Inferior parietal cortex (tissue), 1 donor: ENCODE data around the gene SNAP91.
"Not testable (repeated sequence)": the region's sequence is repeated elsewhere in the genome, so short reads cannot be mapped to it uniquely, and the experiment has no call there.

Experiments used
- DNase-seq: peaks from one replicate; pipeline ENCODE4 v3.0.0-alpha.2; 2016; ENCODE audit errors: extremely low spot score

SNAP91 gene, protein sequence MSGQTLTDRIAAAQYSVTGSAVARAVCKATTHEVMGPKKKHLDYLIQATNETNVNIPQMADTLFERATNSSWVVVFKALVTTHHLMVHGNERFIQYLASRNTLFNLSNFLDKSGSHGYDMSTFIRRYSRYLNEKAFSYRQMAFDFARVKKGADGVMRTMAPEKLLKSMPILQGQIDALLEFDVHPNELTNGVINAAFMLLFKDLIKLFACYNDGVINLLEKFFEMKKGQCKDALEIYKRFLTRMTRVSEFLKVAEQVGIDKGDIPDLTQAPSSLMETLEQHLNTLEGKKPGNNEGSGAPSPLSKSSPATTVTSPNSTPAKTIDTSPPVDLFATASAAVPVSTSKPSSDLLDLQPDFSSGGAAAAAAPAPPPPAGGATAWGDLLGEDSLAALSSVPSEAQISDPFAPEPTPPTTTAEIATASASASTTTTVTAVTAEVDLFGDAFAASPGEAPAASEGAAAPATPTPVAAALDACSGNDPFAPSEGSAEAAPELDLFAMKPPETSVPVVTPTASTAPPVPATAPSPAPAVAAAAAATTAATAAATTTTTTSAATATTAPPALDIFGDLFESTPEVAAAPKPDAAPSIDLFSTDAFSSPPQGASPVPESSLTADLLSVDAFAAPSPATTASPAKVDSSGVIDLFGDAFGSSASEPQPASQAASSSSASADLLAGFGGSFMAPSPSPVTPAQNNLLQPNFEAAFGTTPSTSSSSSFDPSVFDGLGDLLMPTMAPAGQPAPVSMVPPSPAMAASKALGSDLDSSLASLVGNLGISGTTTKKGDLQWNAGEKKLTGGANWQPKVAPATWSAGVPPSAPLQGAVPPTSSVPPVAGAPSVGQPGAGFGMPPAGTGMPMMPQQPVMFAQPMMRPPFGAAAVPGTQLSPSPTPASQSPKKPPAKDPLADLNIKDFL

DNA sequence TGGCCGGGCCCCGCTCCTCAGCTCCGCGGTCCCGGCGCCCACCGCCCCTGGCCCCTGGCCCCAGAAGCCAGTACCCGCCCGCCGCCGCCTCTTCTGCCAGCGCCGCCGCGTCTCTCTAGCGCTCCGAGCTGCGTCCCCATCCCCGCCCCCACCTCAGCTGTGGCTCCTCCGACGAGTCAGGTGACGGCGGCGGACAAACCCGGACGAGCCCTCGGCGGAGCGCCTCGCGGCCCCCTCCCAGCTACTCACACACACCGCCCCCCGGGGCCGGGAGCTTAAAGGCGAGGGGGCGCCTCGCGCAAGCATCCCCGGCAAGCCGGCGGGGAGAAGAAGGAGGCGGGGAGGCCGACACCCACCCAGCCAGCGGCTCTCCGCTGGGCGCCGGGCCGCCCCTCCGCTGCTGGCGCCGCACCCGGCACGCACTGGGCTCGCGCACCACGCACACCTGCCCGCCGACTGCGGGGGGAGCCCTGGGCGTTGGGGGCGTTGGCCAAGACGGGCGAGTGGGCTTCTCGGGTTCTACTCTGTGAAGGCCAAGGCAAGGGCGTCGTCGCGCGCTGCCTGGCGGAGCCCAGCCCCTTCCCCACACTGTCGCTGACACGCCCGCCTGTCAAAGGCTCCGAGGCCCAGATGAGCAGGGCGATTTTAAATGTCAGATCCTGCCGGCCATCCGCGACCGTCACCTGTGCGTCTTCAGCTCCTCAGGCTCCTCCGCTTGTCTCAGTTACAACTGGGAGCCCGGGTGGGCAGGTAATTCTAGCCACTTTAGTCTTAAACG is at the start of gene SNAP91:
Gene SNAP91, minus strand, starts transcription at position 132 of the 778 bp plus-strand sequence. CDS start 1,174 bp downstream, outside the sequence.
- peak; percentile 39 for DNase-seq

DNA sequence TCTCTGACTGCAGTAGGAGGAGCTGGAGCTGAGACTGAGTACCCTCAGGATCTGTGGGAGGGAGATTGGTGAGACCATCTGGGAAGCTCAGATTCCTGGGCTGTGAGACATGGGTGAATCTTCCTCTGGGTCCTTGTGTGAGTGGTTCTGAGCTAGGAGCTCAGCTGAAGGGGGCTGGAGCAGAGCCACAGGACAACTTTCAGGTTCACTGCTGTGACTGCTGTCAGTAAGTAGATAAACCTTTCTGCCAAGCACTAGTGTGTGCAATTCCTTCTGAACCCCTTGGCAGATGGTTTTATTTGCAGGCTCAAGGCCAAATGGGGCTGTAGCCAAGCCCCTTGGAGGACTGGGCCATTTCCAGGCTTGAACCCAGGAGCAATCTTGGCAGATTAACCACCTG is 49.6 kb upstream of the SNAP91 start:
- no peak for DNase-seq

DNA sequence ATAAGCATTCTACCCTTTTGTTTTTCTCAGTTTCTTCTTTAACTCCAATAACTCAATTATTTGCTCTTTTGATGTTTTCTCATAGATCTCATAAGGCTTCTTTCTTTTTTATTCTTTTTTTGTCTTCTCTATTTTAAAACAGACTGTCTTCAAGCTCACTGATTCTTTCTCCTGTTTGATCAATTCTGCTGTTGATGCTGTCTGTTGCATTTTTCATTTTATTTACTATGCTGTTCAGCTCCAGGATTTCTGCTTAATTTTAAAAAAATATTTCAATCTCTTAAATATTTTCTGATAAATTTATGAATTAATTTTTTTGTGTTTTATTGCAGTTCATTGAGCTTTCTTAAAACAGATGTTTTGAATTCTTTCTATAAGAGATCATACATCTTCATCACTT is 48.1 kb upstream of the SNAP91 start:
- DNase-seq = no peak

DNA sequence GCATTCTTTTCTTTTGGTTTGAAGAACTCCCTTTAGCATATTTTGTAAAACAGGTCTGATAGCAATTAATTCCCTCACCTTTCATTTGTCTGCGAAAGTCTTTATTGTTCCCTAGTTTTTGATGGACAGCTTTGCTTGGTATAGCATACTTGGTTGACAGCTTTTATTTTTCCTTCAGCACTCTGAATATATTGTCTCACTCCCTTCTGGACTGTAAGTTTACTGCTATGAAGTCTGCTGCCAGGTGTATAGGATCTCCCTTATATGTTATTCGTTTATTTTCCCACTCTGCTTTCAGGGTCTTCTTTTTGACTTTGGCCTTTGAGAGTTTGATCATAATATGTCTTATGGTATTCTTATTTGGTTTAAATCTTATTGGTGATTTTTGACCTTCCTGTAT is 47.7 kb upstream of the SNAP91 start:
- no peak for DNase-seq

DNA sequence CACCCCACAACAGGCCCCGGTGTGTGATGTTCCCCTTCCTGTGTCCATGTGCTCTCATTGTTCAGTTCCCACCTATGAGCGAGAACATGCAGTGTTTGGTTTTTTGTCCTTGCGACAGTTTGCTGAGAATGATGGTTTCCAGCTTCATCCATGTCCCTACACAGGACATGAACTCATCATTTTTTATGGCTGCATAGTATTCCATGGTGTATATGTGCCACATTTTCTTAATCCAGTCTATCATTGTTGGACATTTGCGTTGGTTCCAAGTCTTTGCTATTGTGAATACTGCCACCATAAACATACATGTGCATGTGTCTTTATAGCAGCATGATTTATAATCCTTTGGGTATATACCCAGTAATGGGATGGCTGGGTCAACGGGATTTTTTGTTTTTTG is 43.5 kb upstream of the SNAP91 start:
- DNase-seq = not testable (repeated sequence)

DNA sequence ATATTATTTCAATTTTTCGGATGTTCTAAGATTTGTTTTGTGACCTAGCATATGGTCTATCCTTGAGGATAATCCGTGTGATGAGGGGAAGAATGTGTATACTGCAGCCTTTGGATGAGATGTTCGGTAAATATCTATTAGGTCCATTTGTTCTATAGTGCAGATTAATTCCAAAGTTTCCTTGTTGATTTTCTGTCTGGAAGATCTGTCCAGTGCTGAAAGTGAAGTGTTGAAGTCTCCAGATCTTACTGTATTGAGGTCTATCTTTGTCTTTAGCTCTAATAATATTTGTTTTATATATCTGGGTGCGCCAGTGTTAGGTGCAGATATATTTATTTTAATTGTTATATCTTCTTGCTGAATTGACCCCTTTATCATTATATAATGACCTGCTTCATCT is 32.2 kb upstream of the SNAP91 start:
- no peak for DNase-seq

DNA sequence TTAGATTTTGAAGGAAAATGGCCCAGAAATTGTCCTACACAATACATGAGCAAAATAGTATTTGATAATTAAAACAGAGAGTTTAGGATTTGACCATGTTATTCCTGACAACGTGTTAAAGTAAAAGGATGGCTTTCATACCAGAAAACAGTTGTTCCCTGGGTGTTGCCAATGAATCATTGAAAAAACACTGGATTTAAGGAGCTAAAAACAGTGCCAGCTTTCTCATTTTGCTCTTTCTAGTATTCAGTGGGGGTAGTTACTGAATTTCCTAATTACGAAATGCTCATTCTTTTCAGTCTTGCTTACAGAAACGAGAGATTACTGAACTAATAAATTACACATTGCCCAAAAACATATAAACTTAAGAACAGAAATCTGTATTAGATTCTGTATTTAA is 26.6 kb upstream of the SNAP91 start:
- no peak for DNase-seq

DNA sequence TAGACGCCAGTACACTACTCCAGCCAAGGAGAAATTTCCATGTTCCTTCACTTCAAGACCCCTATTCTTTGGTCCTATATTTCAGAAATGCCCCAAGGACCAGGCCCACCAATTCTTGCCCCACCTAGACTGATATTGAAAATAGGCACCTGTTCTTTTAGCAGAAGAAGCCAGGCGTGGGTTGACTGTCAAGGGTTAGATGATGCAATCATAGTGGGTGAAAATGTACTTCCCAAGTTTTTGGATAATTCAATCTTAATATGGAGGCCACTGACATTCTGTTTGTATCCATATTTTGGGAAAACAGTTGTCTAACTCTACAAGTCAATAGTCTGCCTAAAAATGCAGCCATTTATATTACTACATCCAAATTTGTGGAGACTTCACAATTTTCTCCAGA is 21.0 kb upstream of the SNAP91 start:
- DNase-seq = no peak

DNA sequence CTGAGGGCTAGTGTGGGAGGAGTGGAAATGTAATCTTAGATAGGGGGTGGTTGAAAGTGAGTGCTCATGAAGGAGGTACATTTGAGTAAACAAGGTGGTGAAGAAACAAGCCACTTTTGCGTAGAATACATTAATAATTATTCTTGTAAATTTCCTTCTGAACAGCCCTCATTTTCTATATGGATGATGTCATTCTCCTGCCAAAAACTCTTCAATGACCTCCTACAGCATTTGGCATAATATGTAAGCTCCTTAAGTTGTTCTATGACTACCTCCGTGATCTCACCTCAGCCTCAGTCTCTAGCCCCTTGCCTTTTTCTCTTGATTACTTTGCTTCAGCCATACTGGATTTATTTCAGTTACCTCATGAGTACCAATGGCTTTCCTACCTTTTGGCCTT is 14.0 kb upstream of the SNAP91 start:
- no peak for DNase-seq

DNA sequence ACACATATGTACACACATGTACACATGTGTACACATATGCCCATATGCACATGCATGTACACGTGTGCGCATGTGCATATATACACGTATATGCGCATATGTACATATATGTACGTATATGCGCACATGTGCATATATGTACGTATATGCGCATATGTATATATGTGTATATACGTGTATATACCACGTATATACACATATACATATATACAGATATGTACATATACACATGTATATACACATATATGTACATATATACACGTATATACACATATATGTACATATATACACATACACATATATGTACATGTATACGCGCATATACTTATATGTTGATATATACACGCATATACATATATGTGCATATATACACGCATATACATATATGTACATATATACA is 8.9 kb upstream of the SNAP91 start:
- DNase-seq = no peak

DNA sequence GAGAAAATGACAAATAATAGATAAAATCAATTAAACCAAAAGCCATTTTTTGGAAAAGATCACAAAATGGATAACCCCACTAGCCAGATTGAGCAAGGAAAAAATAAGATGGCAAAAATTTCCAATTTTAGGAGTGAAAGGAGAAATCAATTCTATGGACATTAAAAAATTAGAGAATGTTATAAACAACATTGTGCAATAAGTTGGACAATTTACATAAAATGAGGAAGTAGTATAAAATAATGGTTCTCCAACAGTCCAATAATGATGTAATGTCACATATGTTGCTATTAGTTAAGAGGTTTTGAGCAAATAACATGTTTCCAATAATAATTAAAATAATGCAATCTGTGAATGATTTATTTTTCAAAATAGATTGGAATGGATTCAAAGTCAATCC is 3.1 kb upstream of the SNAP91 start:
- no peak for DNase-seq

DNA sequence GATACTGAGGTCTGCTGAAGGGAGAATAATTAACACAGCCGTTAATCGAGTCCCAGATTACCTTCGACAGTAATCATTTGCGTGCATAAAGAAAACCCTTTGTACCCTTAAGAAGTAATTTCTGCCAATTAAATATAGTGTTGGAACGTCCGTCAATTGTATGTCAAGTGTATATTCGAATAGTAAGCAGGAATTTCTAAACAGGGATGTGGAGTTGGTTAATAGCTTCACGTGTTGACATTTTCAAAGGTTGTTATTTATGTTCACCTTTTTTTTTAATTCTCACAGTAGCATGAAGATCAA is 798 bp upstream of the SNAP91 start:
- no peak for DNase-seq

DNA sequence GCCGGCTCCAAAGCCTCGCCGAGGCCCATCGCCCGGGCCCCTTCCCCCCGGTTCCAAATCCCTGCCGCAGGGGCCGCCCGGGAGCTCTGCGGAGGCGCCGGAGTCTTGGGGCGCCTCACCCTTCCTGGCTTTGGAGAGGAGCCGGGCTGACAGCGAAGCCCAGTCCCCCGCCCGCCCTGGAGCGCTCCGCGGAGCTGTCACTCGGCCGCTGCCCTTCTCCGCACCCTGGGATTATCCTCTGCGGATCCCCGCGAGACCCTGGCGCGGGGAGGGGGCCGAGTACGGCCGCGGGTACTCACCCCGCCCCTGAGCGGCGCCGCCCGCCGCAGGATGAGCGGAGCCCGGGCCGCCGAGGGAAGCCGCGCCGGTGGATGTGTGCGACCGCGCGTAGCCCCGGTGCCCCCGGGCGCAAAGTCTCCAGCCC is 343 bp downstream of the SNAP91 start:
- no peak for DNase-seq

DNA sequence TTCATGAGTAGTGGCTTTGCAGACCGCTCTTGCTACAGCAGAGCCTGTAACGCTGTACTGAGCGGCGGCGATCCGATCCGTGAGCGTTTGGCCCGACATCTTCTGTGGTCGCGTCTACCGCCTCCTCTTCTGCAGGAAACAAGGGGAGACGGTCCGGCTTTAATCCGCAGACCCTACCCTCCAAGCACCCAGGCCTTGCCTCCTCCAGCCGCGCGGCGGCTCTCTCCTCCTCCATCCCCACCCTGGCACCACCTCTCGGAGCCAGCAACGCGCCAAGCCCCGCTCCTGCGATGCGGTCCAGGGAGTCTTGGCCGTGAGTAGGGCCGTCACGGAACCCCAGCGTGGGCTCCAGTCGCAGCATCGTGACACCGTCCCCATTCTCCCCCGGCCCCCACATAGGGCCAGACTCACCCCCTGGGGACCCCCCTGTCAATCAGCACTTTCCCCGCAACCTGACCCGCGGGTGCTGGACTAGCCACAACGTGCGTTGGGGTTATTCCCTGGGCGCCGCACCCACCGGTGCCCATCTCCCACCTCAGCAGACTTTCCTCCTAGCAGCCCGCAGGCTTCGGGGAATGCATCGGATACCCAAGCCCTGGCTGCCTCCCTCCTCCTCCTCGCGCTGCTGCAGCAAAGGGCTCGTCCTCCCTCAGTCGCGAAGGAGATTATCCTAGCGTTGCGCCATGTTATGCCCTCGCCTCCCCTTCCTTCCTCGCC is 914 bp downstream of the SNAP91 start:
- DNase-seq = peak; percentile 33

DNA sequence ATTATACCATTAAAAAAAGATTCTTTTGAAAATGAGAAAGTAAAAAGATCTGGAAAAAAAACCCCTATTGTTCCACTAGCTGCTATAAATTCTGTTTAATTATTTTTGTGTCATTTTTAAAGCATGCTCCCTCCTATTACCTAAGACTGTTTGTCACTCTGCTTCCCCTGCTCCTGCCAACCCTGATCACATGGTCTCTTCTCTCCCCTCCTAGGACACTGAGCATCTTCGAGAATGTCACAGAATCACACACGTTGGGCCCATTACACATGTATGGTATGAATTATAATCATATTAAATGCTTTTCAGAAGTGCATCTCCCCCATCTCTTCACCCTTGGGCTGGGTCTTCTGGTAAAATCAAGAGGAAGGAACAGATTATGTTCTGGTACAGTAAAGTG is 6.2 kb downstream of the SNAP91 start:
- DNase-seq = no peak

DNA sequence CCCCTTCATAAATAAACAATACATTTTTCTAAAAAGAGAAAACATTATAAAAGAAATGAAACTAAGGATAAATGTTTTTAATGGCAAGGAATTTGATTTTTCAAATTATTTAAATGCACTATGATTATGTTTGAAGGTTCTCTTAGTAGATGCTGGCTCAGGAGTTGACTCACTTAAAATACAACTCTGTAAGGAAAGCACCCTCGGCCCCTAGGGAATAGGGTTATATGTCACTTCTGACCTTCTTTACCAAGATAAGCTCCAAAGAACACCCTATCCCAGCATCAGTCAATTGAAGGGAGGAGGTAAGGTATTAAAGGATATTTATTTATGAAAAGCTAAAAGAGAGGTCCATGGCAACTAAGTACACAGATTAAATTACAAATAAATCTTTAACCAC is 6.8 kb downstream of the SNAP91 start:
- DNase-seq = no peak

DNA sequence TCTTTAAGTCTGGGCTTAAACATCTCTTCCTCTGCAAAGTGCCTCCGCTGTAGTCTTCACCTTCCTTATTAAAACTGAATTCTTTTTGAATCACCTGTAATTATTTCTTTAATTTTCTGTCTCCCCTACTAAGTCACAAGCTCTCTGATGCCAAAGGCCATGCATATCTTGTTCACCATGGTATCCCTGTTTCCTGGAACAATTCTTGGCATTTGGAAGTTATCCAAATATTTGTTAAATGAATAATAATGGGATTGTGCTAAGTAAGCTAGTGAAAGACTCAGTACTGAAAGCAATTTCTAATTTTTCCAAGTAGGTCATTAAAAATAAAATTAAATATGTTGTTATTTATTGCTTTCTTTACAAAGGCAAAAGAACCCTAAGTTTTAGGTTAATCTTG is 12.2 kb downstream of the SNAP91 start:
- no peak for DNase-seq

DNA sequence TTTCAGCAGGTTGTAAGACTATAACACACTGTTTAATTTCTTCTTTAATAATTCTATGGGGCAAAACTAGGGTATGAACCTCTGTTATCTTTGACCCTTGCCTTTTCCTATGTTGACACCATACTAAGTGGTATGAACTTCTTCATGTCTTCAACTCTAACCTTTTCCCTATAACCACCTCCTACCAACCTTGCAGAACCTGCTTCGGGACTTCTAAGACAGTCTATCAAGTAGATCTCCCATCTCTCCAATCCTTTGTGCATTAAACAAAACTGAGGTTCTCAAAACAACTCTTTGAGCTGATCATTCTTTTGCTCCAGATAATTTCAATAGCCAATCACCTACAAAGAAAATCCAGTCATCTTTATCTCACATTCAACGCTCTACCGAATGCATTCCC is 23.4 kb downstream of the SNAP91 start:
- DNase-seq = no peak

DNA sequence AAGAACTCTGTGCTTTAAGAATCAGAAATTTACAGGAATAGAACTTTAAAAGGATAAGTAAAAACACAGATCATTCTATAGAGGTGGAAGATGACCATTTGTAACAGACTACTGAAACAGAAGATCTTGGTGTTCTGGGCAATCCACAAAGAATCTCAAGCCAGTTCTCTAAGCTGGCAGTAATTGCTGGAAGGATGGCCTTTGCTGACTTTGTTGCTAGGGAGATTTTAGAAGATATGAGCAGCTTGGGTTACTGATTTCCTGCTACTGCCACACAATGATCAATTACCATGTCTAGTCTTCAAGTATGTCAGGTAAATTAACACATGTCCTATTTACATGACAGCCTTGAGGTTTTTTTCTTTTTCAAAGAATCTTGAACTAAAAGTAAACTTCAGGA is 31.1 kb downstream of the SNAP91 start:
- no peak for DNase-seq

DNA sequence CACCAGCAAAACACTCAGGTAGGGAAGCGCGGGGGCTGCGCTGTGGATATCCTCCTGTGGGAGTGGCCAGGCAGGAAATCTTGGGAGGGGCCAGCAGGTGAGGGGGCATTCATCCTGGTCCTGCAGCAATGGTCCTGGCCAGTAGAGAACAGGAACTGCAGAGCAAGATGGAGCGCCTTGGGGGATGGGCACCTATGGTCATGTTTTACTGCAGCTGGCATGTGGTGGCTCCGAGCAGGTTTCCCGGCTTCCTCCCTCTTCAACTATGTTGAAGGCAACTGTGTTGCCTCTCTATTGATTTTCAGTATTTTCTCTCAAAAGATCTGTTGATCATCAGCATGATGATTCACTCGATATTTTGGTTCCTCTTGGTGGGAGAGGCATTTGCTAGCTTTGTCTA is 70.9 kb downstream of the SNAP91 start:
- no peak for DNase-seq

DNA sequence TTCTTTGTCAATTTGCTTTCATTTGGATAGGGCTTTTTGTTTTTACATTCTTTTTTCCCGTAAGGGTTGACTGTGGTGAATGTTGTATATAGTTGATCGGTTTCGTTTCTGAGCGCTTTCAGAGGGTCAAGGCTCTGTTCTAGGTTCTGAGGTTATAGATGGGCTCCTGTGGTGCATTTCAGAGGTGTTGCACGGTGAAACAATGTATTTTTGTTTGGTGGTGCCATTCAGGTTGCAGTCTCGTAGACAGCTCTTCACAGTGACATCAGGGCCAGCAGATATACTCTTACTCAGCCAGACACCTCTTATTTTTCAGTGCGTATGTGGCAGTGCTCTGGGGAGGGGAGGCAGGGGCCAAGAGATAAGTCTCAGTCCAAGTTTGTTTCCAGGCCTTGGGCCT is 72.1 kb downstream of the SNAP91 start:
- DNase-seq = no peak

DNA sequence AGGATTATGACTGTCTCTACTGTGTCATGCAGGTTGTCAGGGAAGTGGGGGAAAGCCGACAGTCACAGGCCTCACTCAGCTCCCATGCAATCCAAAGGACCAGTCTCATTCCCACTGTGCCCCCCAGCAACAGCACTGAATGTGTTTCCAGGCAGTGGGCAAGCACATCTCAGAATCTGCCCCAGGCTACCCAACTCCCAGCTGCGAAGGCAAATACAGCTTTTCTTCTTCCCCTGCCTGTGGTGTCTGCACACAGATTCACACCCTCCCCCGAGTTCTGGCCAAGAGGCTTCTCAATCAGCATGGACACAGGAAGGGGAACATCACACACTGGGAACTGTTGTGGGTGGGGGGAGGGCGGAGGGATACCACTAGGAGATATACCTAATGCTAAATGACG is 75.3 kb downstream of the SNAP91 start:
- DNase-seq = no peak
